ENCODE results near the gene AUP1. TPM values are rescaled to one million over a fixed set of nuclear protein-coding genes. Genes with fewer than 3 reads are reported as not detected.

AUP1 gene
- total RNA-seq, 2 donors from 2014 or later, result 85.5 to 113 TPM

- Histone ChIP-seq H3K4me3 (no peak overlapping the region), H3K27ac (no peak overlapping the region), H3K9me3 (no peaks in the 10 kb centered on the region), H3K4me1 (ENCODE audit: control insufficient read depth in 1 of 2, low read depth in 2 of 2) (peaks cover 10 to 20% of the 10 kb centered on the region in 2 donors), H3K36me3 (peaks cover 15% of the 10 kb centered on the region), H3K27me3 (replicated peaks; ENCODE audit: insufficient read depth) (no peaks in the 10 kb centered on the region)
- no peak for ATAC-seq (ENCODE audit: insufficient number of reproducible peaks, low FRiP score, low read depth)
- DNase-seq (ENCODE audit: low spot score), result no peak
- no peak for TF ChIP-seq CTCF (IDR thresholded peaks at IDR 0.05)
Observed at GRCh38 chr2:74533464-74533863, 4.0 kb upstream of the AUP1 start.

GRCh38 chr2:74532222-74532621, 2.7 kb upstream of the AUP1 start:
- no peak for DNase-seq (ENCODE audit: low spot score)
- no peak for ATAC-seq (ENCODE audit: insufficient number of reproducible peaks, low FRiP score, low read depth)
- TF ChIP-seq CTCF (IDR thresholded peaks at IDR 0.05), result no peak

GRCh38 chr2:74531666-74532065, 2.2 kb upstream of the AUP1 start:
- H3K27me3 ChIP-seq (replicated peaks; ENCODE audit: insufficient read depth), result no peaks in the 10 kb centered on the region
- DNase-seq (ENCODE audit: low spot score) (no peak), ATAC-seq (ENCODE audit: insufficient number of reproducible peaks, low FRiP score, low read depth) (no peak)
- H3K4me1 ChIP-seq (ENCODE audit: control insufficient read depth in 1 of 2, low read depth in 2 of 2), result peaks cover 14 to 27% of the 10 kb centered on the region in 2 donors
- H3K4me3 ChIP-seq, result no peak overlapping the region
- no peak overlapping the region for H3K27ac ChIP-seq
- no peaks in the 10 kb centered on the region for H3K9me3 ChIP-seq
- peaks cover 27% of the 10 kb centered on the region for H3K36me3 ChIP-seq
- no peak for TF ChIP-seq CTCF (IDR thresholded peaks at IDR 0.05)

More at GRCh38 chr2:74532222-74532621, 2.7 kb upstream of the AUP1 start:
- Histone ChIP-seq H3K9me3 (no peaks in the 10 kb centered on the region), H3K4me1 (ENCODE audit: control insufficient read depth in 1 of 2, low read depth in 2 of 2) (peaks cover 14 to 27% of the 10 kb centered on the region in 2 donors), H3K4me3 (no peak overlapping the region), H3K36me3 (peaks cover 22% of the 10 kb centered on the region), H3K27ac (no peak overlapping the region), H3K27me3 (replicated peaks; ENCODE audit: insufficient read depth) (no peaks in the 10 kb centered on the region)

- peak overlapping the region; percentile 100 for H3K4me3 ChIP-seq
- peak overlapping the region; percentile 65 to 81 for H3K27ac ChIP-seq
- no peak for TF ChIP-seq CTCF (IDR thresholded peaks at IDR 0.05)
- peaks cover 34% of the 10 kb centered on the region for H3K36me3 ChIP-seq
- ATAC-seq (ENCODE audit: insufficient number of reproducible peaks, low FRiP score, low read depth) (no peak), DNase-seq (ENCODE audit: low spot score) (no peak)
- no peaks in the 10 kb centered on the region for H3K9me3 ChIP-seq
- no peaks in the 10 kb centered on the region for H3K27me3 ChIP-seq (replicated peaks; ENCODE audit: insufficient read depth)
- H3K4me1 ChIP-seq (ENCODE audit: control insufficient read depth in 1 of 2, low read depth in 2 of 2), result peaks cover 14 to 27% of the 10 kb centered on the region in 2 donors
Observed at GRCh38 chr2:74530239-74531187, 1.0 kb upstream of the AUP1 start.

GRCh38 chr2:74528600-74529356, 728 bp downstream of the AUP1 start:
- H3K4me3 ChIP-seq, result peak overlapping the region; percentile 100
- no peak for DNase-seq (ENCODE audit: low spot score)
- no peak for TF ChIP-seq CTCF (IDR thresholded peaks at IDR 0.05)
- peaks cover 14 to 27% of the 10 kb centered on the region in 2 donors for H3K4me1 ChIP-seq (ENCODE audit: control insufficient read depth in 1 of 2, low read depth in 2 of 2)
- no peaks in the 10 kb centered on the region for H3K27me3 ChIP-seq (replicated peaks; ENCODE audit: insufficient read depth)
- ATAC-seq (ENCODE audit: insufficient number of reproducible peaks, low FRiP score, low read depth), result no peak
- H3K27ac ChIP-seq, result peak overlapping the region; percentile 81
- H3K36me3 ChIP-seq, result peaks cover 31% of the 10 kb centered on the region
- no peaks in the 10 kb centered on the region for H3K9me3 ChIP-seq
